ENCODE data around the gene NYNRIN. TPM values are rescaled to one million over a fixed set of nuclear protein-coding genes. Genes with fewer than 3 reads are reported as not detected.

Gene NYNRIN
- total and polyA plus RNA-seq, 10 of the 15 experiments (the other 5 are each of a cell fraction or from before 2014, with no cell fraction given): under 0.01 to 0.15 (median 0.01) TPM; not detected in 5

- TF ChIP-seq ZBED1 (IDR thresholded peaks at IDR 0.05; ENCODE audit: borderline replicate concordance) (no peak), ZNF384 (IDR thresholded peaks at IDR 0.05; ENCODE audit: borderline replicate concordance, low read depth, low read length) (no peak), MTA3 (IDR thresholded peaks at IDR 0.05; ENCODE audit: borderline replicate concordance, low read length) (no peak)
These were observed 32.9 kb downstream of the NYNRIN start (continued) for GRCh38 chr14:24431569-24432258.

- POLR2A ChIA-PET: interaction anchor here (0.6 to 3.4 kb wide), 15 partner anchors 9 to 188 kb away, joined by 3 to 61 read pairs (median 5); partner anchors contain the start of genes ADCY4, DHRS1, LTB4R and NFATC4
These were observed 33.7 kb downstream of the NYNRIN start for GRCh38 chr14:24432259-24433131.

More at GRCh38 chr14:24432259-24433131, 33.7 kb downstream of the NYNRIN start:
- Histone ChIP-seq H3K4me3 (no peak overlapping the region), H3K27ac (ENCODE audit: control insufficient read depth, insufficient read depth) (no peak overlapping the region), H2AFZ (ENCODE audit: control insufficient read depth, low read depth, low read length) (no peak overlapping the region), H3K36me3 (ENCODE audit: control insufficient read depth in 2 of 2, insufficient read depth in 2 of 2, low read length in 1 of 2) (peaks cover 7 to 18% of the 10 kb centered on the region in 2 experiments), H3K4me1 (ENCODE audit: control insufficient read depth, insufficient read depth, low read length) (peaks cover 17% of the 10 kb centered on the region), H3K79me2 (ENCODE audit: control insufficient read depth, insufficient read depth, low read length) (peaks cover 25% of the 10 kb centered on the region), H4K20me1 (ENCODE audit: control insufficient read depth, insufficient read depth) (no peaks in the 10 kb centered on the region), H3K27me3 (replicated peaks in 1 of 2; ENCODE audit: control insufficient read depth in 2 of 2, insufficient read depth in 2 of 2, low read length in 1 of 2) (no peaks in the 10 kb centered on the region), H3K9me3 (replicated peaks; ENCODE audit: control insufficient read depth, insufficient read depth, low read length) (no peaks in the 10 kb centered on the region), H3K9ac (ENCODE audit: control insufficient read depth, insufficient read depth, low read length) (no peak overlapping the region), H3K4me2 (ENCODE audit: control insufficient read depth, insufficient read depth) (peak overlapping the region; percentile 91; the same call in 1 of the 2 replicates)
- RAD21 ChIA-PET (ENCODE audit: unreplicated experiment): interaction anchor here (0.9 to 4.3 kb wide), 31 partner anchors 10 to 271 kb away, joined by 3 to 141 read pairs (median 7); partner anchors contain the start of genes ADCY4, CIDEB, IRF9 and LTB4R2
- FAIRE-seq (no peak), DNase-seq (ENCODE audit: low read depth, low spot score) (no peak), ATAC-seq (no peak)
- TF ChIP-seq WRNIP1 (IDR thresholded peaks at IDR 0.05; ENCODE audit: borderline replicate concordance, low read depth, low read length) (no peak), POLR2A (IDR thresholded peaks at IDR 0.05; ENCODE audit: low read depth, low read length) (peak; percentile 52), ETV6 (conservative IDR thresholded peaks at IDR 0.05 in 1 of 2, IDR thresholded peaks at IDR 0.05 in 1 of 2; ENCODE audit: borderline replicate concordance in 1 of 2, low read depth in 1 of 2) (no peak), MLLT1 (IDR thresholded peaks at IDR 0.05) (no peak)
- 78% methylated on average over 24 of the region's 24 CpGs for WGBS (ENCODE audit: insufficient coverage, insufficient replicate concordance, low lambda C conversion rate, missing lambda C conversion rate)
- CTCF ChIA-PET: interaction anchor here (0.8 to 10.8 kb wide), 40 partner anchors 10 to 381 kb away, joined by 3 to 452 read pairs (median 6); partner anchors contain the start of genes ADCY4, CIDEB, LTB4R and LTB4R2
- in situ Hi-C loops (cut with MboI): loop anchor here (5.0 to 10.0 kb wide), 3 partner anchors 65 to 1128 kb away; partner anchors contain the start of genes BCL2L2, NFATC4 and PPP1R3E
- intact Hi-C loops (cut with micrococcal nuclease; ENCODE audit: unreplicated experiment): no loop called here
- no TSS peak for BruUV-seq (replicated peaks)
- SMC1A ChIA-PET (ENCODE audit: uncharacterized antibody, unreplicated experiment): interaction anchor here (0.7 to 8.1 kb wide), 30 partner anchors 9 to 190 kb away, joined by 3 to 79 read pairs (median 6); partner anchors contain the start of genes ADCY4, CIDEB, RIPK3 and SDR39U1
